DOHH2 (cell line): ENCODE results near the gene TCHH.

Experiments used
- H3F3A ChIP-seq: fragments of 200-600 bp; sonication (generic), shearing (Covaris generic); 2 replicates; pipeline ENCODE4 v1.6.0; 2016; ENCODE audit warnings: antibody characterized with exemption, mild to moderate bottlenecking; ENCODE audit not compliant: control insufficient read depth, insufficient read depth
- H3K27ac ChIP-seq: fragments of 200-600 bp; sonication (generic); 2 replicates; pipeline ENCODE4 v1.5.1; 2014; ENCODE audit warnings: low read depth, mild to moderate bottlenecking, low read length, moderate library complexity
- H3K27me3 ChIP-seq: fragments of 200-600 bp; sonication (generic); 2 replicates; pipeline ENCODE4 v1.6.1; 2014; ENCODE audit warnings: mild to moderate bottlenecking, low read length, mixed read lengths; ENCODE audit not compliant: control insufficient read depth
- H3K36me3 ChIP-seq: fragments of 200-600 bp; sonication (generic); 2 replicates; pipeline ENCODE4 v1.6.1; 2014; ENCODE audit warnings: mild to moderate bottlenecking, low read length, moderate library complexity, mixed read lengths; ENCODE audit not compliant: control insufficient read depth
- H3K4me1 ChIP-seq: fragments of 200-600 bp; sonication (generic); 2 replicates; pipeline ENCODE4 v1.6.1; 2014; ENCODE audit warnings: mild to moderate bottlenecking, low read length, mixed read lengths; ENCODE audit not compliant: control insufficient read depth
- H3K4me2 ChIP-seq: fragments of 200-600 bp; sonication (generic); 2 replicates; pipeline ENCODE4 v1.6.0; 2014; ENCODE audit warnings: mild to moderate bottlenecking, low read length, moderate library complexity
- H3K4me3 ChIP-seq: fragments of 200-600 bp; sonication (generic); 2 replicates; pipeline ENCODE4 v1.5.1; 2014; ENCODE audit warnings: mild to moderate bottlenecking, low read length, mixed read lengths
- H3K79me2 ChIP-seq: fragments of 200-600 bp; sonication (generic); 2 replicates; pipeline ENCODE4 v1.6.1; 2014; ENCODE audit warnings: mild to moderate bottlenecking, low read length, mixed read lengths; ENCODE audit not compliant: control insufficient read depth
- H3K9me2 ChIP-seq: fragments of 200-600 bp; sonication (generic); replicated peaks from 2 replicates; pipeline ENCODE4 v1.6.1; 2014; ENCODE audit warnings: mild to moderate bottlenecking, low read length, mixed read lengths; ENCODE audit not compliant: control insufficient read depth
- H3K9me3 ChIP-seq: fragments of 200-600 bp; sonication (generic); 2 replicates; pipeline ENCODE4 v1.6.1; 2014; ENCODE audit warnings: antibody characterized with exemption, low read length, mixed read lengths; ENCODE audit not compliant: control insufficient read depth, insufficient read depth
- H4K20me1 ChIP-seq: fragments of 200-600 bp; sonication (generic); 2 replicates; pipeline ENCODE4 v1.6.0; 2014; ENCODE audit warnings: low read depth, mild to moderate bottlenecking, antibody characterized with exemption, low read length, moderate library complexity; ENCODE audit not compliant: control insufficient read depth, insufficient read depth
- EZH2phosphoT487 ChIP-seq: fragments of 200-600 bp; sonication (generic); IDR thresholded peaks from 2 replicates; pipeline ENCODE4 v1.6.1; 2017; ENCODE audit warnings: borderline replicate concordance, mild to moderate bottlenecking, antibody characterized with exemption, low read length, moderate library complexity, mixed read lengths
- TF ChIP-seq, protein P1 (sequence below): fragments of 200-600 bp; sonication (generic); IDR thresholded peaks from one replicate; pipeline ENCODE4 v1.5.1; 2014; ENCODE audit warnings: antibody characterized with exemption, mild to moderate bottlenecking, low read depth, low read length; ENCODE audit not compliant: poor library complexity, severe bottlenecking

Gene TCHH

DNA sequence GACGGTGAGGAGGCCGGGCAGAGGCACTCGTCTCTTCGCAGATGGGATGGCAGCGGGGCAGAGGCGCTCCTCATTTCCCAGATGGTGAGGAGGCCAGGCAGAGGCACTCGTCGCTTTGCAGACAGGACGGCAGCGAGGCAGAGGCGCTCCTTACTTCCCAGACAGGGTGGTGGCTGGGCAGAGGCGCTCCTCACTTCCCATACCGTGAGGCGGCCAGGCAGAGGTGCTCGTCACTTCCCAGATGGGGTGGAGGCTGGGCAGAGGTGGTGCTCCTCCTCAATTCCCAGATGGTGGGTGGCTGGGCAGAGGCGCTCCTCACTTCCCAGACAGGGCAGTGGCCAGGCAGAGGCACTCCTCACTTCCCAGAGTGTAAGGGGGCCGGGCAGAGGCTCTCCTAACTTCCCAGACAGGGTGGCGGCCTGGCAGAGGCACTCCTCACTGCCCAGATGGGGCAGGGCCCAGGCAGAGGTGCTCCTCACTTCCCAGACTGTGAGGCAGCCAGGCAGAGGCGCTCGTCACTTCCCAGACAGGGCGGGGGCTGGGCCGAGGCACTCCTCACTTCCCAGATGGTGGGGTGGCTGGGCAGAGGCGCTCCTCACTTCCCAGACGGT, 36.3 kb downstream of the TCHH start:
- H3K9me3 ChIP-seq = no peaks in the 10 kb centered on the region
- no peak overlapping the region for H3K4me3 ChIP-seq
- H3F3A ChIP-seq = no peaks in the 10 kb centered on the region
- TF ChIP-seq EZH2phosphoT487 = no peak
- TF ChIP-seq, protein P1, sequence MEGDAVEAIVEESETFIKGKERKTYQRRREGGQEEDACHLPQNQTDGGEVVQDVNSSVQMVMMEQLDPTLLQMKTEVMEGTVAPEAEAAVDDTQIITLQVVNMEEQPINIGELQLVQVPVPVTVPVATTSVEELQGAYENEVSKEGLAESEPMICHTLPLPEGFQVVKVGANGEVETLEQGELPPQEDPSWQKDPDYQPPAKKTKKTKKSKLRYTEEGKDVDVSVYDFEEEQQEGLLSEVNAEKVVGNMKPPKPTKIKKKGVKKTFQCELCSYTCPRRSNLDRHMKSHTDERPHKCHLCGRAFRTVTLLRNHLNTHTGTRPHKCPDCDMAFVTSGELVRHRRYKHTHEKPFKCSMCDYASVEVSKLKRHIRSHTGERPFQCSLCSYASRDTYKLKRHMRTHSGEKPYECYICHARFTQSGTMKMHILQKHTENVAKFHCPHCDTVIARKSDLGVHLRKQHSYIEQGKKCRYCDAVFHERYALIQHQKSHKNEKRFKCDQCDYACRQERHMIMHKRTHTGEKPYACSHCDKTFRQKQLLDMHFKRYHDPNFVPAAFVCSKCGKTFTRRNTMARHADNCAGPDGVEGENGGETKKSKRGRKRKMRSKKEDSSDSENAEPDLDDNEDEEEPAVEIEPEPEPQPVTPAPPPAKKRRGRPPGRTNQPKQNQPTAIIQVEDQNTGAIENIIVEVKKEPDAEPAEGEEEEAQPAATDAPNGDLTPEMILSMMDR = no peak
- no peaks in the 10 kb centered on the region for H3K36me3 ChIP-seq
- no peaks in the 10 kb centered on the region for H4K20me1 ChIP-seq
- H3K79me2 ChIP-seq = no peaks in the 10 kb centered on the region
- no peaks in the 10 kb centered on the region for H3K9me2 ChIP-seq
- H3K4me2 ChIP-seq = no peak overlapping the region
- H3K27me3 ChIP-seq = peaks cover 22% of the 10 kb centered on the region
- no peaks in the 10 kb centered on the region for H3K4me1 ChIP-seq
- no peak overlapping the region for H3K27ac ChIP-seq

DNA sequence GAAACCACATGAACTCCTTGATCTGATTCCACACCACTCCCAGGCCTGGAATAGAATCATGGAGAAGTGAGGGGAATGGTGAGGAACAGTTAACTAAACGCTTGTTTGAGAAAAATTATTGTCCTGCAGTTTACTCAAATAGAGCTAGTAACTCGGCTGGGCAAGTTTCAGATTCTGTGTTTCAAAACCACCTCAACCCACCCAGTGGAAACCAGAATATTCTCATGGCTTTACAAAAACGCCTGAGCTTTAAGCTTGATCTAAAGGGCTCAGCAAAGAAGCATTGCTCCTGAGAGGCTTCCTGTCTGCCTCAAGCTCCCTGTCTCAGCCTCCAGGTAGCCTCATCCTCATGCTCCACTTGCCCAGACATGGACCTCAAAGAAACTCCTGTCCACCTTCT, 42.9 kb downstream of the TCHH start:
- Histone ChIP-seq H3K4me1 (no peaks in the 10 kb centered on the region; the same call in 1 of the 2 replicates), H3K9me2 (no peaks in the 10 kb centered on the region), H3K36me3 (no peaks in the 10 kb centered on the region), H4K20me1 (no peaks in the 10 kb centered on the region), H3K4me3 (no peak overlapping the region), H3K4me2 (no peak overlapping the region), H3F3A (no peaks in the 10 kb centered on the region), H3K27ac (no peak overlapping the region), H3K9me3 (no peaks in the 10 kb centered on the region), H3K27me3 (peaks cover 67% of the 10 kb centered on the region), H3K79me2 (no peaks in the 10 kb centered on the region)
- TF ChIP-seq, protein P1 = no peak
- no peak for TF ChIP-seq EZH2phosphoT487

DNA sequence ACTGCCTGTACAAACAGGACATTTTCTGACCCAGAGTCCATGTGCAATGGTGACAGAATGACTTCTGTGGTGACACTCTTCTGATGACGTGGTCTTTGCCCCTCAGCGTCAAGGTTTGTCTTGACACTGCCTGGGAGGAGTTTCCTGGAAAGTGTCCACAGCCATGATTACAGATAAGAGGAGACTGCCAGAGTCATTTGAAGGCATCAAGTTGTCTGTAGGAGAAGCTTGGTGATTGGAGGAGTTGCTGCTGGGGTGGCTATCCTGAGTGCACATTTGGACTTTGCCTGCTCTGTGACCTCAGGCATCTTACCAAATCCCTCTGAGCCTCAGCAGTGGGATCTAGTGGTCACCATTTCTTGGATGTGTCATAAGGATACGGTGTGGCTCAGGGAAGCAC, 44.1 kb downstream of the TCHH start:
- Histone ChIP-seq H3K79me2 (no peaks in the 10 kb centered on the region), H3K9me2 (no peaks in the 10 kb centered on the region), H4K20me1 (no peaks in the 10 kb centered on the region), H3K4me1 (no peaks in the 10 kb centered on the region; the same call in 1 of the 2 replicates), H3K4me2 (no peak overlapping the region), H3F3A (no peaks in the 10 kb centered on the region), H3K36me3 (no peaks in the 10 kb centered on the region), H3K27me3 (peaks cover 61% of the 10 kb centered on the region), H3K4me3 (no peak overlapping the region), H3K27ac (no peak overlapping the region), H3K9me3 (no peaks in the 10 kb centered on the region)
- TF ChIP-seq, protein P1 = no peak
- no peak for TF ChIP-seq EZH2phosphoT487

DNA sequence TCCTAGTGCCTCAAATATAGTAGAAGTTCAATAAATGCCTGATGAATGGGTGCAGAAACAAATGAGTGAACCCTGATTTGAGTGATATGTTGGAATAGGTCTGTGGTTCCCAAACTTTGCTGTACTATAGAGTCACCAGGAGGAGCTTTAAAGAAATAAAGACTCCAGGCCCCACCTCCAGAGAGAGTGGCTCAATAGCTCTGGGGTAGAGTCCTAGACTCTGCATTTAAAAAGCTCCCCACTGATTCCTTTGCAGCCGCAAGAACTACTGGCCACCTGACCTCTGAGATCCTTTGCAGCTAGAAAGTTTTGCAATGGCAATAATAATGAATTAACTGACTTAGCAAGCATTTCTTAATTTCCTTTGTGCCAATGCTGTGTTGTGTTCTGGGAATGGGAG, 47.3 kb downstream of the TCHH start:
- no peaks in the 10 kb centered on the region for H3K9me2 ChIP-seq
- H4K20me1 ChIP-seq = no peaks in the 10 kb centered on the region
- no peaks in the 10 kb centered on the region; the same call in 1 of the 2 replicates for H3K4me1 ChIP-seq
- H3K9me3 ChIP-seq = no peaks in the 10 kb centered on the region
- H3K79me2 ChIP-seq = no peaks in the 10 kb centered on the region
- H3K36me3 ChIP-seq = no peaks in the 10 kb centered on the region
- no peak overlapping the region for H3K27ac ChIP-seq
- H3K4me3 ChIP-seq = no peak overlapping the region
- H3K4me2 ChIP-seq = no peak overlapping the region
- H3F3A ChIP-seq = no peaks in the 10 kb centered on the region
- TF ChIP-seq, protein P1 = no peak
- no peak for TF ChIP-seq EZH2phosphoT487
- H3K27me3 ChIP-seq = peaks cover 35% of the 10 kb centered on the region
